PC-9 (cell line): ENCODE measurements around the gene KIF16B. TPM values are rescaled to one million over a fixed set of nuclear protein-coding genes. Genes with fewer than 3 reads are reported as not detected.

ENCODE experiments used
- BruUV-seq: library from RNA; stranded (reverse); fragments of 400-500 nt; replicated peaks from 2 replicates; lab custom pipeline; 2021; lab: Mats Ljungman, UMichigan
- CTCF ChIA-PET: fragments of 300-600 bp; sonication (Branson Sonifier 250); formaldehyde crosslinking; loops from one replicate; lab custom pipeline; 2022; ENCODE audit warnings: antibody characterized with exemption; lab: Charles Lee
- POLR2A ChIA-PET: fragments of 300-600 bp; sonication (Branson Sonifier 250); formaldehyde crosslinking; loops from one replicate; lab custom pipeline; 2022; ENCODE audit warnings: antibody characterized with exemption; ENCODE audit not compliant: unreplicated experiment; lab: Charles Lee
- DNase-seq, 2 experiments: peaks; one replicate each; pipeline versions ENCODE4 v3.0.0 to v3.0.0-alpha.2; 2015 to 2022; ENCODE audit warnings: mixed read lengths in 1 of 2
- H2AFZ ChIP-seq: fragments of 200-600 bp; sonication (generic); 2 replicates; pipeline ENCODE4 v1.8.1; 2017; ENCODE audit warnings: antibody characterized with exemption
- H3F3A ChIP-seq: fragments of 200-600 bp; sonication (generic); 2 replicates; pipeline ENCODE4 v1.8.1; 2017; ENCODE audit warnings: antibody characterized with exemption, mild to moderate bottlenecking, low read depth; ENCODE audit not compliant: insufficient read depth
- H3K27ac ChIP-seq: fragments of 200-600 bp; sonication (generic); 2 replicates; pipeline ENCODE4 v1.6.1; 2016; ENCODE audit warnings: mixed run types
- H3K27me3 ChIP-seq: fragments of 200-600 bp; sonication (generic); 2 replicates; pipeline ENCODE4 v1.6.1; 2016; ENCODE audit warnings: low read depth, mixed run types; ENCODE audit not compliant: insufficient read depth
- H3K36me3 ChIP-seq: fragments of 200-600 bp; sonication (generic); 2 replicates; pipeline ENCODE4 v1.6.1; 2016; ENCODE audit warnings: low read depth, mixed run types
- H3K4me1 ChIP-seq: fragments of 200-600 bp; sonication (generic); replicated peaks from 2 replicates; pipeline ENCODE4 v1.6.1; 2016; ENCODE audit warnings: mixed run types; ENCODE audit not compliant: insufficient read depth
- H3K4me2 ChIP-seq: fragments of 200-600 bp; sonication (generic); 2 replicates; pipeline ENCODE4 v1.6.1; 2017; ENCODE audit warnings: mixed run types
- H3K4me3 ChIP-seq: fragments of 200-600 bp; sonication (generic); 2 replicates; pipeline ENCODE4 v1.6.1; 2016; ENCODE audit warnings: mixed run types
- H3K79me2 ChIP-seq: fragments of 200-600 bp; sonication (generic); 2 replicates; pipeline ENCODE4 v1.6.1; 2017; ENCODE audit warnings: low read depth, mixed run types
- H3K9me2 ChIP-seq: fragments of 200-600 bp; sonication (generic); 2 replicates; pipeline ENCODE4 v1.8.1; 2017; ENCODE audit warnings: mild to moderate bottlenecking; ENCODE audit not compliant: insufficient read depth
- H3K9me3 ChIP-seq: fragments of 200-600 bp; sonication (generic); 2 replicates; pipeline ENCODE4 v1.8.1; 2016; ENCODE audit warnings: low read depth; ENCODE audit not compliant: insufficient read depth
- H4K20me1 ChIP-seq: fragments of 200-600 bp; sonication (generic); 2 replicates; pipeline ENCODE4 v1.8.1; 2017; ENCODE audit not compliant: insufficient read depth
- EZH2 ChIP-seq: fragments of 200-600 bp; sonication (generic); IDR thresholded peaks from 2 replicates; pipeline ENCODE4 v1.8.0; 2017; ENCODE audit warnings: antibody characterized with exemption, low read depth
- intact Hi-C: fragments of 100-400 bp; cut with micrococcal nuclease; formaldehyde crosslinking; loops from one replicate; pipeline ENCODE4 v1.10.0; 2022; ENCODE audit not compliant: unreplicated experiment
- total RNA-seq: library from RNA; stranded (reverse); gene quantifications from 2 replicates; pipeline ENCODE4 v1.2.3, GENCODE V29; 2021
- TF ChIP-seq, protein P1 (sequence below): fragments of 200-600 bp; sonication (generic); conservative IDR thresholded peaks from 2 replicates; pipeline ENCODE4 v1.6.1; 2017; ENCODE audit warnings: mixed run types, antibody characterized with exemption, mild to moderate bottlenecking, moderate library complexity

Gene KIF16B
- total RNA-seq, 1 experiment from 2014 or later: 17.6 TPM

GRCh38 chr20:16517946-16518783 lies 55.1 kb downstream of the KIF16B start:
- intact Hi-C loops: loop anchor here (1.0 to 5.0 kb wide), 3 partner anchors 57 to 243 kb away; partner anchors contain the start of gene SNRPB2
- Histone ChIP-seq H2AFZ (no peak overlapping the region), H3K4me3 (no peak overlapping the region), H3K36me3 (no peaks in the 10 kb centered on the region), H3K4me2 (no peak overlapping the region), H4K20me1 (no peaks in the 10 kb centered on the region), H3K9me3 (no peaks in the 10 kb centered on the region), H3K27ac (no peak overlapping the region), H3K4me1 (no peaks in the 10 kb centered on the region), H3K79me2 (no peaks in the 10 kb centered on the region), H3F3A (no peaks in the 10 kb centered on the region), H3K9me2 (no peaks in the 10 kb centered on the region), H3K27me3 (no peaks in the 10 kb centered on the region)
- ChIA-PET CTCF (no interaction called here), POLR2A (no interaction called here)
- no TSS peak for BruUV-seq
- TF ChIP-seq, protein P1, sequence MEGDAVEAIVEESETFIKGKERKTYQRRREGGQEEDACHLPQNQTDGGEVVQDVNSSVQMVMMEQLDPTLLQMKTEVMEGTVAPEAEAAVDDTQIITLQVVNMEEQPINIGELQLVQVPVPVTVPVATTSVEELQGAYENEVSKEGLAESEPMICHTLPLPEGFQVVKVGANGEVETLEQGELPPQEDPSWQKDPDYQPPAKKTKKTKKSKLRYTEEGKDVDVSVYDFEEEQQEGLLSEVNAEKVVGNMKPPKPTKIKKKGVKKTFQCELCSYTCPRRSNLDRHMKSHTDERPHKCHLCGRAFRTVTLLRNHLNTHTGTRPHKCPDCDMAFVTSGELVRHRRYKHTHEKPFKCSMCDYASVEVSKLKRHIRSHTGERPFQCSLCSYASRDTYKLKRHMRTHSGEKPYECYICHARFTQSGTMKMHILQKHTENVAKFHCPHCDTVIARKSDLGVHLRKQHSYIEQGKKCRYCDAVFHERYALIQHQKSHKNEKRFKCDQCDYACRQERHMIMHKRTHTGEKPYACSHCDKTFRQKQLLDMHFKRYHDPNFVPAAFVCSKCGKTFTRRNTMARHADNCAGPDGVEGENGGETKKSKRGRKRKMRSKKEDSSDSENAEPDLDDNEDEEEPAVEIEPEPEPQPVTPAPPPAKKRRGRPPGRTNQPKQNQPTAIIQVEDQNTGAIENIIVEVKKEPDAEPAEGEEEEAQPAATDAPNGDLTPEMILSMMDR: peak; percentile 82
- no peak for TF ChIP-seq EZH2
- peak; percentile 53 to 61 for DNase-seq

DNA sequence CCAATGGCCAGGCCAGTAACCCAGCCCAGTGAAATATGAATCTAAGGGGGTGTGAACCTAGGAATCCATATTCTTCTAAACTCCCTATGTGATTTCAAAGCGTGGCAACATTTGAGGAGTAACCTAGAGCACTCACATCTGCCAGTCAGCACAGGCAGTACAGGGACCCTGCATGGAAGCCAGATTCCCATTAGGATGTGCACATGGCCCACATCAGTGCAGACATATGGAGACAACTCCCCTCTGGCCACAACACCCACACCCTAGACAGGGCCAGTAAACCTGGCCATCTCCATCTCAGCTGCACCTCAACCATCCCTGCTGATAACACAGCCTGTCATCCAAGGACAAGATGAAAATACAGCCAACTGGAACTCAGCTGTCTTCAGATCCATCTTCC lies 56.5 kb downstream of the KIF16B start:
- TF ChIP-seq EZH2: no peak
- TF ChIP-seq, protein P1: no peak
- Histone ChIP-seq H3F3A (no peaks in the 10 kb centered on the region), H3K36me3 (no peaks in the 10 kb centered on the region), H3K27ac (no peak overlapping the region), H2AFZ (no peak overlapping the region), H4K20me1 (no peaks in the 10 kb centered on the region), H3K9me2 (no peaks in the 10 kb centered on the region), H3K79me2 (no peaks in the 10 kb centered on the region), H3K4me3 (no peak overlapping the region), H3K4me1 (no peaks in the 10 kb centered on the region), H3K27me3 (no peaks in the 10 kb centered on the region), H3K4me2 (no peak overlapping the region), H3K9me3 (no peaks in the 10 kb centered on the region)
- intact Hi-C loops: loop anchor here (5.0 kb wide), 1 partner anchor 216 kb away; the partner anchor contains the start of gene SNRPB2
- no TSS peak for BruUV-seq
- no peak for DNase-seq
- POLR2A ChIA-PET: no interaction called here
- CTCF ChIA-PET: no interaction called here

- ChIA-PET POLR2A (no interaction called here), CTCF (no interaction called here)
- H2AFZ ChIP-seq: no peak overlapping the region
- intact Hi-C loops: loop anchor here (5.0 kb wide), 1 partner anchor 217 kb away; the partner anchor contains the start of gene SNRPB2
- H3K27ac ChIP-seq: no peak overlapping the region
- no peaks in the 10 kb centered on the region for H3K9me2 ChIP-seq
- no peaks in the 10 kb centered on the region for H3K36me3 ChIP-seq
- H4K20me1 ChIP-seq: no peaks in the 10 kb centered on the region
- no peaks in the 10 kb centered on the region for H3K9me3 ChIP-seq
- no peak for DNase-seq
- H3K4me2 ChIP-seq: no peak overlapping the region
- H3K4me3 ChIP-seq: no peak overlapping the region
- H3K4me1 ChIP-seq: no peaks in the 10 kb centered on the region
- no TSS peak for BruUV-seq
- H3F3A ChIP-seq: no peaks in the 10 kb centered on the region
- H3K79me2 ChIP-seq: no peaks in the 10 kb centered on the region
- no peaks in the 10 kb centered on the region for H3K27me3 ChIP-seq
- no peak for TF ChIP-seq EZH2
- TF ChIP-seq, protein P1: no peak
These were observed 58.2 kb downstream of the KIF16B start for GRCh38 chr20:16515046-16515445.
